ENCODE measurements around the gene SERBP1. TPM values are rescaled to one million over a fixed set of nuclear protein-coding genes. Genes with fewer than 3 reads are reported as not detected.
A peak's percentile ranks its signal among the peaks of the same experiment; 100 is the strongest.

Gene SERBP1
- total and polyA plus RNA-seq, 2 of the 8 experiments (the other 6 are each of a cell fraction or from before 2014, with no cell fraction given) = 229 to 536 TPM

GRCh38 chr1:67393240-67393639, 37.0 kb downstream of the SERBP1 start:
- no peak overlapping the region for H2AK5ac ChIP-seq (ENCODE audit: low read depth, low read length)
- no peaks in the 10 kb centered on the region for H3K79me2 ChIP-seq (ENCODE audit: control insufficient read depth in 1 of 2, insufficient read depth in 2 of 2, low read length in 2 of 2)
- no peaks in the 10 kb centered on the region for H3K27me3 ChIP-seq (replicated peaks in 1 of 4; ENCODE audit: control insufficient read depth in 3 of 4, extremely low read depth in 1 of 4, insufficient read depth in 3 of 4, low read length in 3 of 4)
- FAIRE-seq (no peak), DNase-seq (ENCODE audit: low read depth in 1 of 2, low spot score in 2 of 2) (no peak)
- H3K56ac ChIP-seq (replicated peaks; ENCODE audit: insufficient read length, low read depth, low read length) = no peak overlapping the region
- no peak overlapping the region for H3K4ac ChIP-seq (replicated peaks; ENCODE audit: insufficient read length, low read depth, low read length)
- no peak overlapping the region for H4K5ac ChIP-seq (ENCODE audit: insufficient read length, low read depth, low read length)
- no peak overlapping the region for H2AFZ ChIP-seq (ENCODE audit: low read length)
- 86% methylated on average over 12 of the region's 12 CpGs; no CpG with 5 or more reads in 1 of the 2 experiments for WGBS, 2 experiments (ENCODE audit: extremely low coverage in 1 of 2, insufficient coverage in 1 of 2, insufficient read length in 1 of 2, insufficient replicate concordance in 2 of 2, low coverage in 1 of 2, low lambda C conversion rate in 2 of 2, missing lambda C conversion rate in 1 of 2)
- H3K4me1 ChIP-seq (replicated peaks in 1 of 4; ENCODE audit: control insufficient read depth in 3 of 4, insufficient read depth in 4 of 4, low read length in 3 of 4) = peaks cover 2 to 9% (median 4%) of the 10 kb centered on the region in 4 experiments; a peak in 6 of 7 replicates
- H3K14ac ChIP-seq (ENCODE audit: insufficient read length) = no peak overlapping the region
- no peak overlapping the region for H3K9ac ChIP-seq (replicated peaks in 1 of 4; ENCODE audit: extremely low read depth in 1 of 4, low read depth in 3 of 4, low read length in 3 of 4)
- H2BK15ac ChIP-seq (ENCODE audit: low read length) = peak overlapping the region; percentile 67; the same call in 1 of the 2 replicates
- no peaks in the 10 kb centered on the region for H3K23me2 ChIP-seq (ENCODE audit: low read depth, low read length)
- H3K27ac ChIP-seq (ENCODE audit: low read depth, low read length) = no peak overlapping the region
- H4K20me1 ChIP-seq (replicated peaks in 1 of 2; ENCODE audit: control insufficient read depth in 1 of 2, insufficient read depth in 2 of 2, low read length in 2 of 2) = no peaks in the 10 kb centered on the region
- no peak overlapping the region for H2BK5ac ChIP-seq (ENCODE audit: low read depth, low read length)
- POLR2A ChIA-PET (ENCODE audit: partially characterized antibody) = interaction anchor here (0.6 to 4.9 kb wide), 6 partner anchors 8 to 48 kb away, joined by 3 to 43 read pairs (median 4); no protein-coding TSS in a partner anchor
- H3K23ac ChIP-seq (ENCODE audit: insufficient read length) = no peak overlapping the region
- peaks cover 0 to 10% (median 0%) of the 10 kb centered on the region in 4 experiments; a peak in 2 of 8 replicates for H3K36me3 ChIP-seq (ENCODE audit: control insufficient read depth in 2 of 4, insufficient read depth in 4 of 4, low read length in 3 of 4)
- H3K18ac ChIP-seq (ENCODE audit: extremely low read depth, low read length) = no peak overlapping the region
- H4K91ac ChIP-seq (replicated peaks; ENCODE audit: insufficient read length, low read length) = no peak overlapping the region
- no peak overlapping the region for H3K4me3 ChIP-seq (ENCODE audit: extremely low read depth in 1 of 4, insufficient read depth in 2 of 4, low read depth in 3 of 4, low read length in 4 of 4)
- peak overlapping the region; percentile 50; the same call in 1 of the 2 replicates for H2BK12ac ChIP-seq (ENCODE audit: low read depth, low read length)
- H2BK20ac ChIP-seq (ENCODE audit: low read length) = no peak overlapping the region
- no peak overlapping the region for H2BK120ac ChIP-seq (replicated peaks; ENCODE audit: low read depth, low read length)
- CTCF ChIA-PET (ENCODE audit: partially characterized antibody) = interaction anchor here (0.6 to 1.9 kb wide), 9 partner anchors 9 to 455 kb away, joined by 3 to 5 read pairs (median 3); no protein-coding TSS in a partner anchor
- no peaks in the 10 kb centered on the region for H3K79me1 ChIP-seq (ENCODE audit: low read depth, low read length)
- H3K4me2 ChIP-seq (ENCODE audit: insufficient read depth in 1 of 2, low read depth in 2 of 2, low read length in 2 of 2) = no peak overlapping the region
- H3K9me3 ChIP-seq (ENCODE audit: insufficient read depth in 2 of 2, low read depth in 1 of 2, low read length in 1 of 2) = no peaks in the 10 kb centered on the region; a peak in 1 of 4 replicates
- H4K8ac ChIP-seq (ENCODE audit: extremely low read depth, insufficient read depth, low read length) = no peak overlapping the region
